HepG2 (cell line): ENCODE measurements around the gene MSI2. TPM values are rescaled to one million over a fixed set of nuclear protein-coding genes. Genes with fewer than 3 reads are reported as not detected.
A peak's percentile ranks its signal among the peaks of the same experiment; 100 is the strongest.

Source experiments
- ATF4 ChIP-seq, 2 experiments: fragments of 450-650 bp in 1 of 2; sonication (generic) in 1 of 2; formaldehyde crosslinking; IDR thresholded peaks; 2 replicates each; pipeline versions ENCODE4 v1.5.0 to v1.8.0; 2020 to 2022; ENCODE audit warnings: mild to moderate bottlenecking in 1 of 2, missing genetic modification reagents in 1 of 2
- BCL6 ChIP-seq: IDR thresholded peaks from 2 replicates; pipeline ENCODE4 v1.6.1; 2016; ENCODE audit warnings: missing genetic modification reagents, missing compliant biosample characterization
- DDIT3 ChIP-seq: sonication (generic); formaldehyde crosslinking; IDR thresholded peaks from 2 replicates; pipeline ENCODE4 v1.4.0; 2020; ENCODE audit warnings: mild to moderate bottlenecking, missing genetic modification reagents
- ETV5 ChIP-seq: IDR thresholded peaks from 2 replicates; pipeline ENCODE4 v1.6.1; 2018; ENCODE audit warnings: missing biosample characterization, missing genetic modification reagents, inconsistent platforms, borderline replicate concordance
- GATAD2A ChIP-seq: IDR thresholded peaks from 2 replicates; pipeline ENCODE4 v1.6.1; 2016
- GPN1 ChIP-seq: sonication (generic); formaldehyde crosslinking; IDR thresholded peaks from 2 replicates; pipeline ENCODE4 v1.5.1; 2020; ENCODE audit warnings: missing genetic modification reagents, borderline replicate concordance
- GTF3A ChIP-seq: sonication (generic); formaldehyde crosslinking; conservative IDR thresholded peaks from 2 replicates; pipeline ENCODE4 v1.4.0; 2020; ENCODE audit warnings: mild to moderate bottlenecking, missing genetic modification reagents
- GZF1 ChIP-seq: sonication (generic); formaldehyde crosslinking; IDR thresholded peaks from 2 replicates; pipeline ENCODE4 v1.5.1; 2020; ENCODE audit warnings: mild to moderate bottlenecking, missing genetic modification reagents
- HDAC6 ChIP-seq: fragments of 200-600 bp; sonication (generic); IDR thresholded peaks from 2 replicates; pipeline ENCODE4 v1.7.0; 2017; ENCODE audit warnings: mild to moderate bottlenecking, antibody characterized with exemption, low read length, low read depth
- HNRNPH1 ChIP-seq: fragments of 200-400 bp; formaldehyde crosslinking; optimal IDR thresholded peaks from 2 replicates; pipeline ENCODE3; 2017; ENCODE audit warnings: mild to moderate bottlenecking, low read depth, low read length
- ISL2 ChIP-seq: sonication (generic); formaldehyde crosslinking; IDR thresholded peaks from 2 replicates; pipeline ENCODE4 v1.5.0; 2020; ENCODE audit warnings: missing genetic modification reagents
- KDM1A ChIP-seq: IDR thresholded peaks from 2 replicates; pipeline ENCODE4 v1.6.1; 2016; ENCODE audit warnings: missing compliant biosample characterization
- KDM3A ChIP-seq: IDR thresholded peaks from 2 replicates; pipeline ENCODE4 v1.6.1; 2018; ENCODE audit warnings: low read depth, missing compliant biosample characterization
- KLF11 ChIP-seq: IDR thresholded peaks from 2 replicates; pipeline ENCODE4 v1.6.1; 2016; ENCODE audit warnings: missing compliant biosample characterization
- MED13 ChIP-seq: sonication (generic); formaldehyde crosslinking; IDR thresholded peaks from 2 replicates; pipeline ENCODE4 v1.5.0; 2020; ENCODE audit warnings: missing genetic modification reagents
- MXD1 ChIP-seq: sonication (generic); formaldehyde crosslinking; IDR thresholded peaks from 2 replicates; pipeline ENCODE4 v1.4.0; 2020; ENCODE audit warnings: mild to moderate bottlenecking, missing genetic modification reagents
- NFIC ChIP-seq: IDR thresholded peaks from 2 replicates; pipeline ENCODE4 v1.6.1; 2012; ENCODE audit warnings: mild to moderate bottlenecking, low read length, inconsistent platforms
- SMAD3 ChIP-seq: sonication (generic); formaldehyde crosslinking; IDR thresholded peaks from 2 replicates; pipeline ENCODE4 v1.4.0; 2020; ENCODE audit warnings: missing genetic modification reagents
- SNAPC5 ChIP-seq: sonication (generic); formaldehyde crosslinking; IDR thresholded peaks from 2 replicates; pipeline ENCODE4 v1.8.1; 2023; ENCODE audit warnings: mild to moderate bottlenecking, missing genetic modification reagents, borderline replicate concordance
- SP2 ChIP-seq: sonication (generic); formaldehyde crosslinking; IDR thresholded peaks from 2 replicates; pipeline ENCODE4 v1.5.1; 2020; ENCODE audit warnings: mild to moderate bottlenecking, missing genetic modification reagents
- THAP8 ChIP-seq: sonication (generic); formaldehyde crosslinking; IDR thresholded peaks from 2 replicates; pipeline ENCODE4 v1.5.1; 2020; ENCODE audit warnings: missing genetic modification reagents, mild to moderate bottlenecking, borderline replicate concordance
- TOE1 ChIP-seq: sonication (generic); formaldehyde crosslinking; IDR thresholded peaks from 2 replicates; pipeline ENCODE4 v1.4.0; 2020; ENCODE audit warnings: mild to moderate bottlenecking, missing genetic modification reagents
- ZFP82 ChIP-seq: sonication (generic); formaldehyde crosslinking; IDR thresholded peaks from 2 replicates; pipeline ENCODE4 v1.5.1; 2020; ENCODE audit warnings: mild to moderate bottlenecking, missing genetic modification reagents, borderline replicate concordance
- ZNF224 ChIP-seq: sonication (generic); formaldehyde crosslinking; IDR thresholded peaks from 2 replicates; pipeline ENCODE4 v1.5.0; 2020; ENCODE audit warnings: mild to moderate bottlenecking, missing genetic modification reagents
- ZNF263 ChIP-seq: sonication (generic); formaldehyde crosslinking; IDR thresholded peaks from 2 replicates; pipeline ENCODE4 v1.4.0; 2020; ENCODE audit warnings: missing genetic modification reagents
- ZNF639 ChIP-seq: conservative IDR thresholded peaks from 2 replicates; pipeline ENCODE4 v1.6.1; 2018; ENCODE audit warnings: missing genetic modification reagents
- ZNF713 ChIP-seq: sonication (generic); formaldehyde crosslinking; IDR thresholded peaks from 2 replicates; pipeline ENCODE4 v1.4.0; 2020; ENCODE audit warnings: mild to moderate bottlenecking, missing genetic modification reagents
- ZNF850 ChIP-seq: sonication (generic); formaldehyde crosslinking; conservative IDR thresholded peaks from 2 replicates; pipeline ENCODE4 v1.9.0; 2021; ENCODE audit warnings: mild to moderate bottlenecking, missing genetic modification reagents
- ZUFSP ChIP-seq: sonication (generic); formaldehyde crosslinking; IDR thresholded peaks from 2 replicates; pipeline ENCODE4 v1.9.0; 2021; ENCODE audit warnings: missing genetic modification reagents, mild to moderate bottlenecking, borderline replicate concordance
- polyA plus RNA-seq, 8 experiments: library from polyadenylated mRNA; depleted of rRNA in 3 of 8; stranded (reverse) in 7 of 8; unstranded in 1 of 8; fragments of >200 nt; fragmentation: Illumina TruSeq in 4 of 8; extraction: Trizol in 4 of 8; gene quantifications; 2 replicates each; pipeline versions ENCODE4 v1.2.1 to v1.2.3, GENCODE V29; 2011 to 2016; ENCODE audit warnings: low read depth in 4 of 8, missing spikeins in 1 of 8, mixed read lengths in 1 of 8; ENCODE audit not compliant: insufficient read depth in 1 of 8
- total RNA-seq, 5 experiments: library from RNA; depleted of rRNA; stranded (reverse); fragments of >200 nt; fragmentation: Illumina TruSeq; extraction: Trizol; gene quantifications; 2 replicates each; pipeline ENCODE4 v1.2.3, GENCODE V29; 2016; ENCODE audit warnings: low read depth in 1 of 5

Gene MSI2
- total and polyA plus RNA-seq, 2 of the 13 experiments (the other 11 are each of a cell fraction or from before 2014, with no cell fraction given) = 77.5 to 78.4 TPM

GRCh38 chr17:57372156-57372555 lies 115.8 kb downstream of the MSI2 start (continued):
- TF ChIP-seq ATF4 (CRISPR knock-in tag; IDR thresholded peaks at IDR 0.05) (no peak; a peak in 1 of 4 replicates), GPN1 (CRISPR knock-in tag) (no peak), GTF3A (no peak), ZNF224 (no peak), NFIC (peak; percentile 92), MXD1 (CRISPR knock-in tag) (no peak), SMAD3 (CRISPR knock-in tag) (0 out of 2 replicates have a peak, but pooled peaks have one; percentile 20), ZNF263 (CRISPR knock-in tag) (no peak), SP2 (CRISPR knock-in tag) (no peak), ZNF850 (CRISPR knock-in tag) (no peak), MED13 (no peak), BCL6 (CRISPR knock-in tag) (peak; percentile 85), ZUFSP (no peak), ZFP82 (CRISPR knock-in tag) (no peak), HNRNPH1 (no peak), ETV5 (CRISPR knock-in tag) (peak; percentile 42; the same call in 1 of the 2 replicates), ISL2 (CRISPR knock-in tag) (peak; percentile 95), HDAC6 (no peak), GATAD2A (CRISPR knock-in tag) (peak; percentile 97), TOE1 (CRISPR knock-in tag) (no peak), SNAPC5 (CRISPR knock-in tag) (no peak), KLF11 (CRISPR knock-in tag) (no peak; the same call in 1 of the 2 replicates), DDIT3 (CRISPR knock-in tag) (no peak), ZNF639 (no peak), ZNF713 (CRISPR knock-in tag) (no peak), KDM3A (CRISPR knock-in tag) (no peak), KDM1A (0 out of 2 replicates have a peak, but pooled peaks have one; percentile 30), GZF1 (no peak), THAP8 (CRISPR knock-in tag) (no peak)
